HG03097 (cell line): ENCODE measurements around the gene RAP2A.
A peak's percentile ranks its signal among the peaks of the same experiment; 100 is the strongest.

ENCODE experiments used
- ATAC-seq: cut with Tn5 transposase; IDR thresholded peaks from one replicate; pipeline ENCODE4 v1.9.1; 2021; ENCODE audit not compliant: unreplicated experiment, low FRiP score

The RAP2A gene

GRCh38 chr13:97433727-97434396, at the start of gene RAP2A:
TSS of gene RAP2A (plus strand) at chr13:97434169. CDS start at chr13:97434471, 302 bp downstream.
- peak; percentile 38 for ATAC-seq

- no peak for ATAC-seq
Measured at GRCh38 chr13:97384371-97384770, 49.6 kb upstream of the RAP2A start.

- no peak for ATAC-seq
Measured at GRCh38 chr13:97385146-97385545, 48.8 kb upstream of the RAP2A start.

- ATAC-seq: no peak
Measured at GRCh38 chr13:97385854-97386253, 48.1 kb upstream of the RAP2A start.

- ATAC-seq: peak; percentile 78
Measured at GRCh38 chr13:97386801-97387484, 47.0 kb upstream of the RAP2A start.

GRCh38 chr13:97387485-97387839, 46.5 kb upstream of the RAP2A start:
- no peak for ATAC-seq

- no peak for ATAC-seq
Measured at GRCh38 chr13:97387890-97388289, 46.1 kb upstream of the RAP2A start.

- no peak for ATAC-seq
Measured at GRCh38 chr13:97388373-97388772, 45.6 kb upstream of the RAP2A start.

- ATAC-seq: no peak
Measured at GRCh38 chr13:97390941-97391600, 42.9 kb upstream of the RAP2A start.

- ATAC-seq: no peak
Measured at GRCh38 chr13:97392020-97392419, 41.9 kb upstream of the RAP2A start.

- no peak for ATAC-seq
Measured at GRCh38 chr13:97394542-97394941, 39.4 kb upstream of the RAP2A start.

- ATAC-seq: no peak
Measured at GRCh38 chr13:97395447-97396136, 38.4 kb upstream of the RAP2A start.

- no peak for ATAC-seq
Measured at GRCh38 chr13:97397267-97397666, 36.7 kb upstream of the RAP2A start.

GRCh38 chr13:97401421-97401820, 32.5 kb upstream of the RAP2A start:
- no peak for ATAC-seq

- ATAC-seq: peak; percentile 79
Measured at GRCh38 chr13:97403893-97404750, 29.8 kb upstream of the RAP2A start.

- no peak for ATAC-seq
Measured at GRCh38 chr13:97407540-97407939, 26.4 kb upstream of the RAP2A start.

GRCh38 chr13:97408938-97409337, 25.0 kb upstream of the RAP2A start:
- no peak for ATAC-seq

GRCh38 chr13:97411984-97412383, 22.0 kb upstream of the RAP2A start:
- no peak for ATAC-seq

GRCh38 chr13:97413694-97414093, 20.3 kb upstream of the RAP2A start:
- no peak for ATAC-seq

- ATAC-seq: no peak
Measured at GRCh38 chr13:97414392-97414791, 19.6 kb upstream of the RAP2A start.
